Measurements from ENCODE around the gene CIAO3.
A peak's percentile ranks its signal among the peaks of the same experiment; 100 is the strongest.
"Not testable (repeated sequence)": the region's sequence is repeated elsewhere in the genome, so short reads cannot be mapped to it uniquely, and the experiment has no call there.

The CIAO3 gene

DNA sequence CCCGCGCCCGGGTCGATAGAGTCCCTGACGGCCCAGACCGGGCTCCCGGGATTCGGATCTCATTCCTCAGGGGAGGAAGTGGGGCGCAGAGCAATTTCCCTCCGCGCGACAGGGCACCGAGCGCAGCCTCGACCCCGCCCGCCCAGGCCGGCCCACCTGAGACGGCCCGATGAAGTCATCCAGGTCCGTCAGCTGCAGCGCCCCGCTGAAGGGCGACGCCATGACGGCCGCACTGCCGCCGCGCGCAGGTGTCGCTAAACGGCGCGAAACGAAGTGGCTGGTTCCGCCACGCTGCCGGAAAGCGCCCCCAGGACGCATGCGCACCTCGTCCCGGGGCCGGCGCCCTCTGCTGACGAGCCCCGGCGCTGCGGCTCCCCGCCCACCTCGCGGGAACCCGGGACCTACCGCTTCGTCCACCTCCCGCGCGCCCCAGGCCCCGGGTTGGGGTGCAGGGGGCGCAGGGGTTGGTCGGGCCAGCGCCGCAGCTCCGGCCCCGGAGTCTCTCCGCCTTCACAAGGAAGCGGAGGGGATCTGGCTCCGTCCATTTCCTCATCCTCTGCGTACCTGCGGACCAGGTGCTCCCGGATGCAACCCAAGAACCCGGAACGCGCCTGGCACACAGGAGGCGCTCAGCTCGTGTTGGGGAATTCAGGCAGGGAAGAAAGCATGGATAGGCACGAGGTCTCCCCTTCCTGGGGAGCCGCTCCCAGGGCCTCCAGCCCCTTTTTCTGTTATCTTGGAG, at the start of gene CIAO3:
TSS of gene CIAO3 (minus strand) at position 234 of the 742 bp plus-strand sequence. CDS start at position 222, 12 bp downstream.
- DNase-seq: peak; percentile 91

DNA sequence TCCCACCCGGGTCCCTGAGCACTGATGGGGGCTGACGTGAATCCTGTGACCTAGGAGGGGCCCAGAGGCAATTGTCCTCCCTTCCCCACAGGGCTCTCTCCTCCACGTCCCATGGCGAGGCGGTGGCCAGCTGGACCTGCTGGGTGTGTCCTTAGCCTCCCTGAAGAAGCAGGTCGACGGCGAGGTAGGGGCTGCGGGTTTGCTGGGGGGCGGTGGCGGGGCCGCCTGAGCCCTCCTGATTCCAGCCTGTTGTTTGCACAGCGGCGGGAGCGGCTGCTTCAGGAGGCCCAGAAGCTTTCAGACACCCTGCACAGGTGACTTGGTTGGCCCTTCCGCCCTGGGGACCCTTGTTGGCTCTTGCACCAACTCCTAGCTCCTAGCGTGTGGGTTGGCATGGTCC, 49.3 kb upstream of the CIAO3 start:
- DNase-seq: no peak

DNA sequence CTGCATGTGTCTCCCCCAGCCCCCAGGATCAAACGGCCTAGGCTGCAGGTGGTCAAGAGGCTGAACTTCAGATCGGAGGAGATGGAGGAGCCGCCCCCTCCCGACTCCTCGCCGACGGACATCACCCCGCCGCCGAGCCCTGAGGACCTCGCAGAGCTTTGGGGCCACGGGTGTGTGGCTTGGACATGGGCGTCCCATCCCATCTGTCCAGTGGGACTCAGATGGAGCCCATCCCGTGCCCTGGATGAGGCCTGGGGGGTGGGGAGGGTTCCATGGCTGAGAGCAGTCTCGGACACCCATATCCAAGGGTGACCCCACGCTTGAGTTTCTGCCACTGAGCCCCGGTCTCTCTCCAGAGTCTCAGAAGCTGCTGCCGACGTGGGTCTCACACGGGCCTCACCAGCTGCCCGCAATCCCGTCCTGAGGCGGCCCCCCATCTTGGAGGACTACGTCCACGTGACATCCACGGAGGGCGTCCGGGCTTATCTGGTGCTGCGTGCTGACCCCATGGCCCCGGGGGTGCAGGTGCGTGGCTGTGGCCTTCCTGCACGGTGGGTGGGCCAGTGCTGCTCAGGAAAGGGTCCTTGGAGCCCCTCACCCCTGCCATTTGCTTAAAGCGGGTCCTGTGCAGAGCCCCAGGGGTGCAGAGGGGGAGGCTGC, 48.5 kb upstream of the CIAO3 start:
- DNase-seq: no peak

DNA sequence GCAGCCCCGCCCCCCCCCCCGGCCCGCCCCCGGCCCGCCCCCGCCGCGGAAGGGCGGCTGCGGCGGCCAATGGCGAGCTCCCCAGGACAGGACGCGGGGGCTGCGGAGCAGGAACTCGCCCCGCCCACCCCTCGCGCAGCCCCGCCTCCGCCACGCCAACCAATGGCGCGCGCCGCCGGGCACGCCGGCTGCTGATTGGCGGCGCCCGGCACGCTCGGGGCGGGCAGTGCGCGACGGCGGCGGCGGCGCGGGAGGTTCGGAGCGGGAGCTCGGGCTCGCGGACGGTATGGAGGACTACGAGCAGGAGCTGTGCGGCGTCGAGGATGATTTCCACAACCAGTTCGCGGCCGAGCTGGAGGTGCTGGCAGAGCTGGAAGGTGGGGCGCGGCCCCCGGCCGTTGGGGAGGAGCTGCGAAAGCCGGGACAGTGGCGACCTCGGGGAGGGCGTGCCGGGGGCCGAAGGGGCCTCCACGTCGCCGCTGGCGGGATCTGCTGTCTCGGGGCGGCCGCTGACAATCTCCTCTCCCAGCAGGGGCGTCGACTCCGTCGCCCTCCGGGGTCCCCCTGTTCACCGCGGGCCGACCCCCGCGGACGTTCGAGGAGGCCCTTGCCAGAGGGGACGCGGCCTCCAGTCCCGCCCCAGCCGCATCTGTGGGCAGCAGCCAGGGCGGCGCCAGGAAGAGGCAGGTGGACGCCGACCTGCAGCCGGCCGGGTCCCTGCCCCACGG, 47.8 kb upstream of the CIAO3 start, which contains the start of gene CHTF18:
TSS of gene CHTF18 (plus strand) at position 222 of the 728 bp plus-strand sequence. CDS start at position 287, 65 bp downstream.
- peak; percentile 96 for DNase-seq

DNA sequence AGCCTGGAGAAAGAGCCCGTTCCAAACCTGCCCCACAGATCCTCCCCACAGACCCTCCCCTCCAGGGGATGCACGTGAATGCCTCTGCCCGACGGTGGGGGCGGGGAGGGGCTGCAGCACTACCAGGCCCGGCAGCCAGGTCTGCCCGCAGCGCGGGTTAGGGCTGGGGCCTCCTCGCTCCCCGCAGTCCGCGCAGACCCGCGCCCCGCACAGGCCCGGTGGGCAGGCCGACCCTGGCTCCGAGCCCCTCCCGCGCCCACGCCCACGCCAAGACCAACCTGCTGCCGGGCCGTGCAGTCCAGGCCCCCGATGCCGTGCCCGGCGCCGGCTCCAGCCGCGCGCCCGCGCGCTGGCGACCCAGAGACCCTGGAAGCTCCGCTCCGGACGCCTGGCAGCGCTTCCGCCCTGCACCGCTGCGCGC, 47.2 kb upstream of the CIAO3 start, which contains the start of gene RPUSD1:
TSS of gene RPUSD1 (minus strand) at position 404 of the 421 bp plus-strand sequence. CDS start 644 bp downstream, outside the sequence.
- no peak for DNase-seq

DNA sequence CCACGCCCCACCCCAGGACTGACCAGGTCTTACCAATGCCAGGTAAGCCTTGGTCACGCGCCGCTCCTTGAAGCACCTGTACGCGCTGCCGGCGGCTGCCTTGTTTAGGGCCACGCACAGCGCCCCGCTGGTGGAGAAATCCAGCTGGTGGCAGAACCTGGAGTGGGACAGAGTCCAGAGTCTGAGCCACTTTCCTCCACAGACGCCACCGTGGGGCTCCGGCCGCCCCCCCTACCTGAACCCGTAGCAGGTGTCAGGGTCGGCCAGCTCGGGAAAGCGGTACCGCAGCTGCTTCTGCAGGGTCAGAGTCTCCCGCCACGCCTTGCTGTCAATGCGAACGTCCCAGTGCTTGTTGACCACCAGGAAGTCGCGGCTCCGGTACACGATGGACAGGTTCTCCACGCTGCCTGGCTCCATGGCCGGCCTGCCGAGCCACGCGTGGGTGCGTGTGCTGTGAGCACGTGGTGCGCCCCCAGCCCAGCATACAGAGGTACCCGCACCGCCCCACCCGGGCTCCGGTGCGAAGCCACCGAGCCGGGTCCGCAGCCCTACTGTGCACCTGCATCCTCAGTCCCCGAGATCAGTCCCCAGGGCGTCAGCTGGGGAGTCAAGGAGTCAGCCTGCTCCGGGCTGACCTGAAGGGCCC, 46.6 kb upstream of the CIAO3 start:
- DNase-seq: no peak

DNA sequence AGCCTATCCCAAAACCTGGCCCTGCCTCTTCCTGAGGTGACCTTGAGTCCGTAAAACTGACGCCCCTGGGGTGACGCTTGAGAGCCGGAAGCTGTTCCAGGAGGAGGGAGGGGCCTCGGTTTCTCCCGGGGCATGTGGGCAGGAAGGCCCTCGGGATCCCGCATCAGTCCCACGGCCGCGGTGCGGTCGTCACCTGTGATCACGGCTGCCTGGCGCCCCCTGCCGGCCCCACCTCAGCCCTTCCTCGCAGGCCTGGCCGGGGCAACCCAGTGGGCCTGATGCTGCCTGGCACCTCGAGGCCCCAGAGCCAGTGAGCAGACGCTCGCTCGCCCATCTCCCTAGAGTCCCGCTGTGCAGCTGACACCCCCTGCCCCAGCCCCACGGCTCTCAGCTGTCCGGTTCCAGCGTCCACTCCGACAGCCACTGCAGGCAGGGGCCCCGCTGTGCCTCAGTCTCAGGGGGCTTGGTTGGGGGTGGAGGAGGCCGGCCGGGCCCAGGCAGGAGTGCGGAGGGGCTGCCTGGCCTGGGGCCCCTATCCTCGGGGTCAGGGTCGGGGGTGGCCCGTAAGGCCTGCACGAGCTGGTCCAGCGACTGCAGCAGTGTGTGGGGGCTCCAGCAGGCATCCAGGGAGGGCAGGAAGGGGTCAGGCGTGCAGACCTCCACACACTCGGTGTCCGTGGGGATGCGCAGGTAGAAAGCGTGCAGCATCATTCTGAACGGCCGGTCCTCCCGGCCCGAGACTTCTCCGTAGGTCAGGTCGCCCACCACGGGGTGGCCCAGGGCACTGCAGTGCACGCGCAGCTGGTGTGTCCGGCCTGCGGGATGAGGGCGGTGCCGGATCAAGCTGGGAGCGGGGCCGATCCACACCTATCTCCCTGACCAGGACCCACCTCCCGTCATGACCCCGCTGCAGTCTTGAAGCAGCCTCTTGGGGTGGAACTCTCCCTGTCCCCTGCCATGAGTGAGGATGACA, 45.1 kb upstream of the CIAO3 start:
- peak; percentile 86 for DNase-seq

DNA sequence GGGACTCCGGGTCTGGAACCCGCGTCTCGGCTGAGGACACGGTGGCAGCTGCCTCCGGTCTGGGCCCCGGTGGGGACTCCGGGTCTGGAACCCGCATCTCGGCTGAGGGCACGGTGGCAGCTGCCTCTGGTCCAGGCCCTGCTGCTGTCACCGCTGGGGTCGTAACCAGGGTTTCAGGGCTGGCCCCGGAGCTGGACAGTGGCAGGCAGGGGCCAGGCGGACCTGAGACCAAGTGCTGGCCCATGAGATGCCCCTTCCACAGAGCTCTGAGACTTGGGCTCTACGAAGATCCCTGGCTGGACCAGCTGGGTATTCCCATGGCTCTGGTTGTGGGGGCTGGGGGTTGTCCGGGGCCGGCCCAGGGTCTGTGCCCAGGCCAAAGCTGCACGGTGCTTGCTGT, 43.6 kb upstream of the CIAO3 start:
- no peak for DNase-seq

DNA sequence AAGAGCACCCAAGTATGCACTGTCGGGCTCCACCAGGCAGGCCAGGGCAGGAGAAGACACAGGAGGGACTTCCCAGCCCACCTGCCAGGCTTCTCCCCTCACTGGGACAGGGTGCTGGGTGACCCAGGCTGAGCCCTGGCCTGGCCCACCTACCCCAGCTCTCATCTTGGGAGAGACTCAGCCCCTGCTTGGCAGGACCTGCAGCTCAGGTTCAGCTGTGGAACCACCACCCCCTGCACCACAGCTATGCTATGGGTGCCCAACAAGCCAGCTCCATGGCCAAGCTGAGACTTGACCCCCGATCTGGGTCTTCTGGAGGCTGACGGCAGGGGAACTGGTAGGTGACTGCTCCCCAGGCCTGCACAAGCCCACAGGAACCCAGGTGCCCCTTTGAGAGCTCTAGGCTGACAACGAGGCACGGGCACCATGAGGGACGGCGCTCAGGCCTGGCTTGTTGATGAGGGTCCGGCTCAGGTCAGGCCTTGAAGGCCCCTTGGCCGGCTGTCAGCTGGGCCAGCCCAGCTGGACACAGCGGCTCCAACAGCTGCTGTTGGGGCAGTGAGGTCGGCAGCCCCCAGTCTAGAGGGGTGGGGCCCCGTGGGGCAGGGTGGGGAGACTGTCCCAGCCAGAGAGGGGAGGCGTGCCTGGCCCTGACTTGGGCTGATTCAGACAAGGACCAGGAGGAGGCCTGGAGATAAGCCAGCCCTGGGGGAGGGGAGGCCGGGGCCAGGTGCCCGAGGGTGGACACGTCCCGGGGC, 42.8 kb upstream of the CIAO3 start:
- DNase-seq: no peak

DNA sequence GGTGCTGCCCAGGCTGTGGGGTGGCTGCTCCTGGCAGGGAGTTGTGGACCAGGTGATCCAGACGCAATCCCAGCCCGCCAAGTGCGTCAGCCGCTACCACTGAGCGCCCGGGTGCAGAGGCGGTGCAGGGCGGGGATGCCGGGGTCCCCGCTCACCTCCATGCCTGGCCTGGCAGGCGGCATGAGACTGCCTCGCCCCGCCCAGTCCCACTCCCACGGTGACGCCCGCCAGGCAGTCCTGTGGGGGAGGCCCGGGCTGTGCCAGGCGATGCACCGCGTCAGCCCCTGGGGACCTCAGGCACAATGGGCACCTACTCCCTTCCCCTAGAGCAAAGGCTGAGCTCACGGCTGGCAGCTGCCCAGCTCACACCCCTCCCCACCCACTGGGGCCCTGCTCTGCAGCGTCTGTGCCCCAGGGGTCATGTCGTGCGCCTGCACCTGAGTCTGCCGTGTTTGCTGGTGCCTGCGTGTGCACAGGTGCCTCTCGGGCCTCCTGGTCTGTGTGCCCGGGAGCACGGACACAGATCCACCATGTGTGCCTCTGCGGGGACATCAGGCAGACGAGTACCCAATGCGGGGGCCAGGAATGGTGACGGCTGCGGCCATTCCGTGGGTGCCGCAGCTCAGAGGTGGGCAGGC, 42.1 kb upstream of the CIAO3 start:
- no peak for DNase-seq

DNA sequence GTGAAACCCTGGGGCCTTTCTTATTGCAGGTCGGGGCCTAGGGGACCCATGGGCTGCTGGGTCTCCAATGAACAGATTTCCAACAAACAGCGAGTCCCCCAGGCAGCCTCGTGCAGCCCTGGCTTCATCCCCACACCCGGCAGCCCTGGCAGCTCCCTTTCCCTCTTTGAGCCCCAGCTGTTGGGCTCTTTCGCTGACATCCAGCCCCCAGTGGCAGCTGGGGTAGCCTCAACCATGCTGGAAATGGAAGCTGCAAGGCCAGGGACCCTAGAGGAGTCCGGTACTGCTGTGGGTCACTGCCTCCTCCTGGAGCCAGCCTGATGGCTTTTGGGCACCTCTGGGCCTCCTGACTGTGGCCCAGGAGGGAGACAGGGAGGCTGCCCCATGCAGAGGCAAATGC, 41.5 kb upstream of the CIAO3 start:
- no peak for DNase-seq

DNA sequence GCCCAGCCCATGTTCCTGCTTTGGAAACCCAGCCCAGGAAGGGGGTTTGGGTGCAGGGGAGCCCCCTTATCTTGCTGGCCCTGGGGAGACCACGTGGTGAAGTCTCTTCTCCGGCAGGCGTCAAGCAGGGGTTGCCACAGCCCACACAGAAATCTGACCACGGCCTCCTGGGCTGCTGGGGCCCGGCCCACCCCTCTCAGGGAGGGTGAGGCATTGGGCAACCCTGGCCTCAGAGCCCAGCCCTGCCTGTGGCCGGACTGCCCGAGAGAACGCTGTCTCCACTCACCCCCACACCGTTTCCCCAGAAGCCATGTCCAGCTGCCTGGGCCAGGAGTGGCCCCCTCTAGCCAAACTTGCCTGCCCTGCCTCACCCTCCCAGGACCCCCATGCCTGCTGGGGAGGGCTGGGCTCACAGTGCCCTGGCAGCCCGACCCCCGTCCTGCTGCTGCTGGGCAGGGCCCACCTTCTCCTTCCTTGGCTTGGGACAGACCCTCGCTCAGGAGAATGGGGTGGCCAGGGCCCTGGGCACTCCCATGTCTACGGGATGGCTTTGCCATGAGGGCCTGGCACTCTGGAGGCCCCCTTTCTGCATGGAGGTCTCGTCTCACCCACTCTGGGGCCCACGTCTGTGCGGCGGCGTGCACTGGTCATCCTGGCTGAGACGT, 40.7 kb upstream of the CIAO3 start:
- DNase-seq: no peak

DNA sequence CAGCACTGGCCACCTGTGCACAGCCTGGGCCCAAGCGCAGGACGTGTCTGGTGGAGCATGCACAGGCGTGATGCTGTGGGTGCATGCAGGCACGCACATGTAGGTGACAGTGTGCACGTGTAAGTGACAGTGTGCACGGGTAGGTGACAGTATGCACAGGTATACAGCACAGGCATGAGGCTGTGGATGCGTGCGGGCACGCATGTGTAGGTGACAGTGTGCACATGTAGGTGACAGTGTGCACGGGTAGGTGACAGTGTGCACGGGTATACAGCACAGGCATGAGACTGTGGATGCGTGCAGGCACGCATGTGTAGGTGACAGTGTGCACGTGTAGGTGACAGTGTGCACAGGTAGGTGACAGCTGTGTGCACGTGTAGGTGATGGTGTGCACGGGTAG, 39.5 kb upstream of the CIAO3 start:
- no peak for DNase-seq

DNA sequence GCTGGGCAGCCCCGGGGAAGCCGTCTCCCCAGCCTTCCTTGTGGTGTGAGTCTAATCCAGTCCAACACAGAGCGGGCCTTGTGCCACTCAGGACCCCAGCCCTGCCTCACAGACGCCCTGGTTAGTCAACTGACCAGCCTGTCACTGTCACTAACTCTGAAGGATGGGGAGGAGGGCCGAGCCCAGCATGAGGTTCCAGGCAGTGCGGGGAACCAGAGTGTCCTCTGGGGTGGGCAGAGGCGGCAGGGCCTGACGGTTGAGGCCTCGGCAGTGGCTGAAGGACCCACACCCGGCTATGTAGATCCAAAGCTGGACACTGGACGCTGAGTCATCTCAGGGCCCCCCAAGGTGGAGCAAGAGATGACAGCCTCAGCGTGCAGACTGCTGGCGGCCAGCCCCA, 38.8 kb upstream of the CIAO3 start:
- no peak for DNase-seq

DNA sequence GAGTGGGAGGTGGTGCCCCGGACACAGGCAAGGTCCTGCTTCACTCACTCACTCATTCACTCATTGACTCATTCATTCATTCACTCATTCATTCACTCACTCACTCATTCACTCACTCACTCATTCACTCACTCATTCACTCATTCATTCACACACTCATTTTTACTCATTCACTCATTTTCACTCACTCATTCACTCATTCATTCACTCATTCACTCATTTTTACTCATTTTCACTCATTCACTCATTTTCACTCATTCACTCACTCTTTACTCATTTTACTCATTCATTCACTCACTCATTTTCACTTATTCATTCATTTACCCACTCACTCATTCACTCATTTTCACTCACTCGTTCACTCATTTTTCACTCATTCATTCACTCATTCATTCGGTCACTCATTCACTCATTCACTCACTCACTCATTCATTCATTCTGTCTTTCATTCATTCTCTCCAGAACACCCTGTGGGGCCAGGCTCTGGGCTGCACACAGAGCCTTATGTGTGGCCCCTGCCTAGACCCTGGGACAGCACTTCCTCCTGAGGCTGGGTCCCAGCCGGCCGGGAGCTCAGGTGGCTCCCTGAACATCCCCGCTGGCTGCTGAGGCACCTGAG, 38.2 kb upstream of the CIAO3 start:
- no peak for DNase-seq

DNA sequence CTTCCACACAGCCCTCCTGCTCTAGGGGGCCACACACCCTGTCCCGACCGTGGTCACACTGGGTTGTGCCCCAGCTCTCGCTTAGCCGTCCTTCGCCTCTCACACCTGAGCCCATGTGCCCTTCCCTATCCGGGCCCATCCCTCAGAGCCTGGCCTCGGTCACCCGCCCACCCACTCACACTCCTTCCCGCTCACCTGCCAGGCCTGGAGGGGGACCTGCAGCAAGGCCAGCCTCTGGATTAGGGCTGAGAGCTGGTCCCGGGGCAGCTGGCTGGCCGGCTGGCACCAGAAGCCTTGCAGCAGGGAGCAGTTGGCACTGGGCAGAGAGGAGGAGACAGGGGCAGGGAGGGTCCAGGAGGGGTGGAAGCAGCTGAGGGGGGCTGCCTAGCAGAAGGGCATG, 37.6 kb upstream of the CIAO3 start:
- no peak for DNase-seq

DNA sequence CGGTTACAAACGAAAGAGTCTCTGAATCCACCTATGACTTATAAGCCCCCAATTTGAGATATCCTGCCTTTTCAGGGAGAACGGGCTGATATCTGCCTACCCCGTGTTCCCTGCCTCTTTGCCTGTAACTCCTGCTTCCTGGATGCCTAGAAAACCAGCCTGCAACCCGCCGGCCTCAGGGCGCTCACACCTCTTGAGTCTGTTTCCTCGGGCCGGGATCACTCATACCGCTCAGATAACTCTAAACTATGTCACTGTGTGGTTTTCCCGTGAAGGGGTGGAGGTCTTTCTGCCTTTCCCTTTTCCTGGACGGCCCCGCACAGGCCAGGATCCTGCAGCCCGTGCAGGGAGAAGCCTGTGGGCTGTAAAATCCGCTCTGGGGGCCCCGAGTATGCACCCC, 37.0 kb upstream of the CIAO3 start:
- no peak for DNase-seq

DNA sequence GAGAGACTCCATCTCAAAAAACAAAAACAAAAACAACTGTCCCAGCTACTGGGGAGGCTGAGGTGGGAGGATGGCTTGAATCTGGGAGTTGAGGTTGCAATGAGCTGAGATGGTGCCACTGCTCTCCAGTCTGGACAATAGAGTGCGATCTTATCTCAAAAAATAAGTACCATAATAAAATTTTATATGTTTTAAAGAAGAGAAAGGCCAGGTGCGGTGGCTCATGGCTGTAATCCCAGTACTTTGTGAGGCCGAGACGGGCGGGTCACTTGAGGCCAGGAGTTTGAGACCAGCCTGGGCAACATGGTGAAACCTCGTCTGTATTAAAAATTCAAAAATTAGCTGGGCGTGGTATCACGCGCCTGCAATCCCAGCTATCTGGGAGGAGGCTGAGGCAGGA, 36.0 kb upstream of the CIAO3 start:
- no peak for DNase-seq

DNA sequence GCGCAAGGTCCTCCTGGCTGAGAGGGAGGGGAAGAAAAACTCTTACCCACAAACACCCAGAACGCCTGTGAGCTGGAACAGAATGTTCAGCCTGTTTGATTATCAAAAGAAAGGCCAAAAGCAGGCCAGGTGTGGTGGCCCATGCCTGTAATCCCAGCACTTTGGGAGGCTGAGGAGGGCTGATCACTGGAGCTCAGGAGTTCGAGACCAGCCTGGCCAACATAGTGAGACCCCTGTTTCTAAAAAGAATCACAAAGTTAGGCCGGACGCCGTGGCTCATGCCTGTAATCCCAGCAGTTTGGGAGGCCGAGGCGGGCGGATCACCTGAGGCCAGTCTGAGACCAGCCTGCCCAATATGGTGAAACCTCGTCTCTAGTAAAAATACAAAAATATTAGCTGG, 35.5 kb upstream of the CIAO3 start:
- not testable (repeated sequence) for DNase-seq

Data from CD4-positive, alpha-beta T cell treated with Interleukin-17A for 4 hours (primary cell).